ENCODE results near the gene MT1G.

MT1G gene

DNA sequence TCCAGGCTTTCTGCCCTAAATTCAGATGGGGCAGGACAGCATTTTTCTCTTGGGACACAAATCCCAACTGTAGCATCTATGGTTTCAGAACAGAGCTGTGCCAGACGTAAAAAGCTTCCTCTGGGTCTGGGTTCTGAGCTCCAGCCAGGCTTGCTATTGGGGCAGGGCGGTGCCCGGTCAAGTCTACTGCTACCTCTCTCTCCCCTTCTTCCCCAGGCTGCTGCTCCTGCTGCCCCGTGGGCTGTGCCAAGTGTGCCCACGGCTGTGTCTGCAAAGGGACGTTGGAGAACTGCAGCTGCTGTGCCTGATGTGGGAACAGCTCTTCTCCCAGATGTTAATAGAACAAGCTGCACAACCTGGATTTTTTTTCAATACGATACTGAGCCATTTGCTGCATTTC is 34.3 kb downstream of the MT1G start:
- POLR2A ChIA-PET: no interaction called here

DNA sequence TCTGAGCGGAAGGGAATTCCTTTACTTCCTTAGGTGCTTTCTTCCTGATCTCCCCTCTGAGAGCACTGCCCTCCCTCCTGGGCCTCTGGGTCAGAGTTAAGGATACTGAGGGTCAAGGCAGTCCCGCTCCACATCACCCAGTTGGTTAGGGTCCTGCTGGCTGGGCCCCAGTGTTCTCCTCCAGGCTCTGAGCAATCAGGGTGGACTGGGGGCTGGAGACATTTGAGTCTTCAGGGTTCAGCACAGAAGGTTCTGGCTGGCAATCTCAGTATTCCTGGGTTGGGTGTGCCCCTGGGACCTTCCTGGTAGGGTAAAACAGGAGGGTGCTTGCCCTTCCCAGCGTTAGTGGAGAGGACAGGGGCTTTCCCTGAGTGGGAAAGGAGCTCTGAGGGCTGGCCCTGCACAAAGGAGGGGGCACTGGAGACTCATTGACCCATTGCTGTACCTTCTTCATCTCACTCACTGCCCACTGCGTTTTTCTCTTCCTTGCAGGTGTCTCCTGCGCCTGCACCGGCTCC is 35.0 kb downstream of the MT1G start:
- CTCF ChIA-PET: interaction anchor here (1.0 kb wide), 1 partner anchor 10 kb away, joined by 3 read pairs; no protein-coding TSS in a partner anchor
- H3K4me3 ChIP-seq (ENCODE audit: control insufficient read depth in 1 of 7, extremely low read depth in 1 of 7, insufficient read depth in 4 of 7, low read depth in 2 of 7, low read length in 6 of 7): peak overlapping the region in 4 of 7 experiments; percentile 38 to 62 (median 57)
- POLR2A ChIA-PET: no interaction called here
- 34% methylated on average over 4 of the region's 6 CpGs for WGBS (ENCODE audit: insufficient coverage)
- no peaks in the 10 kb centered on the region for H3K9me3 ChIP-seq (ENCODE audit: control extremely low read depth in 1 of 5, control insufficient read depth in 4 of 5, insufficient read depth in 2 of 5, low read depth in 1 of 5, low read length in 4 of 5)
- no peak overlapping the region for H3K27ac ChIP-seq (ENCODE audit: insufficient read depth in 1 of 2, low read depth in 1 of 2, low read length in 2 of 2, poor library complexity in 1 of 2, severe bottlenecking in 2 of 2)
- H3K27me3 ChIP-seq (replicated peaks in 2 of 5; ENCODE audit: control insufficient read depth in 4 of 5, insufficient read depth in 5 of 5, low read length in 4 of 5): peaks cover 16 to 97% (median 44%) of the 10 kb centered on the region in 5 experiments
- H3K4me1 ChIP-seq (ENCODE audit: control extremely low read depth in 1 of 4, control insufficient read depth in 4 of 4, insufficient read depth in 4 of 4, low read length in 3 of 4): peaks cover 0 to 27% (median 16%) of the 10 kb centered on the region in 4 experiments
- H3K36me3 ChIP-seq (ENCODE audit: control insufficient read depth in 4 of 4, insufficient read depth in 4 of 4, low read length in 3 of 4): no peaks in the 10 kb centered on the region
- DNase-seq: no peak

More for the DNA sequence above, 34.3 kb downstream of the MT1G start:
- H3K4me1 ChIP-seq (ENCODE audit: control extremely low read depth in 1 of 4, control insufficient read depth in 4 of 4, insufficient read depth in 4 of 4, low read length in 3 of 4): peaks cover 0 to 34% (median 19%) of the 10 kb centered on the region in 4 experiments
- no peaks in the 10 kb centered on the region for H3K9me3 ChIP-seq (ENCODE audit: control extremely low read depth in 1 of 5, control insufficient read depth in 4 of 5, insufficient read depth in 2 of 5, low read depth in 1 of 5, low read length in 4 of 5)
- H3K27ac ChIP-seq (ENCODE audit: insufficient read depth in 1 of 2, low read depth in 1 of 2, low read length in 2 of 2, poor library complexity in 1 of 2, severe bottlenecking in 2 of 2): no peak overlapping the region
- CTCF ChIA-PET: interaction anchor here (1.0 to 1.3 kb wide), 3 partner anchors 9 to 26 kb away, joined by 3 to 5 read pairs (median 3); partner anchors contain the start of gene MT2A
- WGBS (ENCODE audit: insufficient coverage): 54% methylated on average over 7 of the region's 7 CpGs
- peaks cover 16 to 100% (median 48%) of the 10 kb centered on the region in 5 experiments for H3K27me3 ChIP-seq (replicated peaks in 2 of 5; ENCODE audit: control insufficient read depth in 4 of 5, insufficient read depth in 5 of 5, low read length in 4 of 5)
- H3K4me3 ChIP-seq (ENCODE audit: control insufficient read depth in 1 of 7, extremely low read depth in 1 of 7, insufficient read depth in 4 of 7, low read depth in 2 of 7, low read length in 6 of 7): no peak overlapping the region
- H3K36me3 ChIP-seq (ENCODE audit: control insufficient read depth in 4 of 4, insufficient read depth in 4 of 4, low read length in 3 of 4): no peaks in the 10 kb centered on the region
- no peak for DNase-seq

GRCh38 chr16:56632156-56632847 is 35.6 kb downstream of the MT1G start, which contains the start of gene MT1M:
TSS of gene MT1M (plus strand) at chr16:56632659. CDS start at chr16:56632732, 73 bp downstream.
- DNase-seq: peak in 2 of 3 donors; percentile 41 to 47
- CTCF ChIA-PET: no interaction called here
- Histone ChIP-seq H3K27me3 (replicated peaks in 2 of 5; ENCODE audit: control insufficient read depth in 4 of 5, insufficient read depth in 5 of 5, low read length in 4 of 5) (peaks cover 14 to 94% (median 43%) of the 10 kb centered on the region in 5 experiments), H3K36me3 (ENCODE audit: control insufficient read depth in 4 of 4, insufficient read depth in 4 of 4, low read length in 3 of 4) (no peaks in the 10 kb centered on the region), H3K9me3 (ENCODE audit: control extremely low read depth in 1 of 5, control insufficient read depth in 4 of 5, insufficient read depth in 2 of 5, low read depth in 1 of 5, low read length in 4 of 5) (no peaks in the 10 kb centered on the region), H3K27ac (ENCODE audit: insufficient read depth in 1 of 2, low read depth in 1 of 2, low read length in 2 of 2, poor library complexity in 1 of 2, severe bottlenecking in 2 of 2) (no peak within 1 kb of the TSS), H3K4me3 (ENCODE audit: control insufficient read depth in 1 of 7, extremely low read depth in 1 of 7, insufficient read depth in 4 of 7, low read depth in 2 of 7, low read length in 6 of 7) (peak within 1 kb of the TSS in 5 of 7 experiments; percentile 31 to 62 (median 55)), H3K4me1 (ENCODE audit: control extremely low read depth in 1 of 4, control insufficient read depth in 4 of 4, insufficient read depth in 4 of 4, low read length in 3 of 4) (peaks cover 0 to 25% (median 16%) of the 10 kb centered on the region in 4 experiments)
- 2% methylated on average over 59 of the region's 61 CpGs for WGBS (ENCODE audit: insufficient coverage)
- POLR2A ChIA-PET: no interaction called here

- H3K4me1 ChIP-seq (ENCODE audit: control extremely low read depth in 1 of 4, control insufficient read depth in 4 of 4, insufficient read depth in 4 of 4, low read length in 3 of 4): peaks cover 0 to 25% (median 16%) of the 10 kb centered on the region in 4 experiments
- peaks cover 9 to 94% (median 46%) of the 10 kb centered on the region in 5 experiments for H3K27me3 ChIP-seq (replicated peaks in 2 of 5; ENCODE audit: control insufficient read depth in 4 of 5, insufficient read depth in 5 of 5, low read length in 4 of 5)
- POLR2A ChIA-PET: no interaction called here
- peak overlapping the region in 5 of 7 experiments; percentile 21 to 62 (median 55) for H3K4me3 ChIP-seq (ENCODE audit: control insufficient read depth in 1 of 7, extremely low read depth in 1 of 7, insufficient read depth in 4 of 7, low read depth in 2 of 7, low read length in 6 of 7)
- no peak overlapping the region for H3K27ac ChIP-seq (ENCODE audit: insufficient read depth in 1 of 2, low read depth in 1 of 2, low read length in 2 of 2, poor library complexity in 1 of 2, severe bottlenecking in 2 of 2)
- DNase-seq: no peak
- no peaks in the 10 kb centered on the region for H3K36me3 ChIP-seq (ENCODE audit: control insufficient read depth in 4 of 4, insufficient read depth in 4 of 4, low read length in 3 of 4)
- WGBS (ENCODE audit: insufficient coverage): 30% methylated on average over 13 of the region's 14 CpGs
- no peaks in the 10 kb centered on the region for H3K9me3 ChIP-seq (ENCODE audit: control extremely low read depth in 1 of 5, control insufficient read depth in 4 of 5, insufficient read depth in 2 of 5, low read depth in 1 of 5, low read length in 4 of 5)
- CTCF ChIA-PET: interaction anchor here (1.2 to 1.6 kb wide), 2 partner anchors 28 to 54 kb away, joined by 3 to 4 read pairs; no protein-coding TSS in a partner anchor
These were observed 36.1 kb downstream of the MT1G start for GRCh38 chr16:56631832-56632155.

DNA sequence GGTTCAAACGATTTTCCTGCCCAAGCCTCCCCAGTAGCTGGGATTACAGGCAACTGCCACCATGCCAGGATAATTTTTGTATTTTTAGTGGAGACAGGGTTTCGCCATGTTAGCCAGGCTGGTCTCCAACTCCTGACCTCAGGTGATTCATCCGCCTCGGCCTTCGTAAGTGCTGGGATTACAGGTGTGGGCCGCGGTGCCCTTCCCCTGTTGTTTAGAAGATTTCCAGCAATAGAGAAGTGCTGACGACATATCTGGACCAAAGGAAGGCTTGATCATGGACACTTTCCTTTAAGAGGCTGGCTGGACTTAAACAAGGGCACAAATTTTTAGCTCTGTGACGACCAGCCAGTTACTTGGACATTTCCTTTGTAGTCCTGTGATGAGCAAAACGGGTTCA is 36.7 kb downstream of the MT1G start:
- ChIA-PET POLR2A (no interaction called here), CTCF (interaction anchor here (0.8 to 2.0 kb wide), 7 partner anchors 10 to 117 kb away, joined by 3 to 5 read pairs (median 4); no protein-coding TSS in a partner anchor)
- Histone ChIP-seq H3K4me1 (ENCODE audit: control extremely low read depth in 1 of 4, control insufficient read depth in 4 of 4, insufficient read depth in 4 of 4, low read length in 3 of 4) (peaks cover 0 to 25% (median 16%) of the 10 kb centered on the region in 4 experiments), H3K27me3 (replicated peaks in 2 of 5; ENCODE audit: control insufficient read depth in 4 of 5, insufficient read depth in 5 of 5, low read length in 4 of 5) (peaks cover 9 to 94% (median 45%) of the 10 kb centered on the region in 5 experiments), H3K9me3 (ENCODE audit: control extremely low read depth in 1 of 5, control insufficient read depth in 4 of 5, insufficient read depth in 2 of 5, low read depth in 1 of 5, low read length in 4 of 5) (no peaks in the 10 kb centered on the region), H3K4me3 (ENCODE audit: control insufficient read depth in 1 of 7, extremely low read depth in 1 of 7, insufficient read depth in 4 of 7, low read depth in 2 of 7, low read length in 6 of 7) (no peak overlapping the region), H3K27ac (ENCODE audit: insufficient read depth in 1 of 2, low read depth in 1 of 2, low read length in 2 of 2, poor library complexity in 1 of 2, severe bottlenecking in 2 of 2) (no peak overlapping the region), H3K36me3 (ENCODE audit: control insufficient read depth in 4 of 4, insufficient read depth in 4 of 4, low read length in 3 of 4) (no peaks in the 10 kb centered on the region)
- 97% methylated on average over 10 of the region's 10 CpGs for WGBS (ENCODE audit: insufficient coverage)
- DNase-seq: no peak

- ChIA-PET CTCF (interaction anchor here (0.9 to 2.0 kb wide), 5 partner anchors 11 to 116 kb away, joined by 3 to 5 read pairs (median 4); no protein-coding TSS in a partner anchor), POLR2A (no interaction called here)
- DNase-seq: no peak
- no peak overlapping the region for H3K27ac ChIP-seq (ENCODE audit: insufficient read depth in 1 of 2, low read depth in 1 of 2, low read length in 2 of 2, poor library complexity in 1 of 2, severe bottlenecking in 2 of 2)
- WGBS (ENCODE audit: insufficient coverage): 97% methylated on average over 3 of the region's 3 CpGs
- no peaks in the 10 kb centered on the region for H3K36me3 ChIP-seq (ENCODE audit: control insufficient read depth in 4 of 4, insufficient read depth in 4 of 4, low read length in 3 of 4)
- H3K4me1 ChIP-seq (ENCODE audit: control extremely low read depth in 1 of 4, control insufficient read depth in 4 of 4, insufficient read depth in 4 of 4, low read length in 3 of 4): peaks cover 0 to 27% (median 14%) of the 10 kb centered on the region in 4 experiments
- H3K4me3 ChIP-seq (ENCODE audit: control insufficient read depth in 1 of 7, extremely low read depth in 1 of 7, insufficient read depth in 4 of 7, low read depth in 2 of 7, low read length in 6 of 7): no peak overlapping the region
- H3K9me3 ChIP-seq (ENCODE audit: control extremely low read depth in 1 of 5, control insufficient read depth in 4 of 5, insufficient read depth in 2 of 5, low read depth in 1 of 5, low read length in 4 of 5): no peaks in the 10 kb centered on the region
- H3K27me3 ChIP-seq (replicated peaks in 2 of 5; ENCODE audit: control insufficient read depth in 4 of 5, insufficient read depth in 5 of 5, low read length in 4 of 5): peaks cover 9 to 94% (median 49%) of the 10 kb centered on the region in 5 experiments
These were observed 37.7 kb downstream of the MT1G start for GRCh38 chr16:56630134-56630533.

GRCh38 chr16:56629531-56629930 is 38.3 kb downstream of the MT1G start:
- peaks cover 0 to 26% (median 14%) of the 10 kb centered on the region in 4 experiments for H3K4me1 ChIP-seq (ENCODE audit: control extremely low read depth in 1 of 4, control insufficient read depth in 4 of 4, insufficient read depth in 4 of 4, low read length in 3 of 4)

More at GRCh38 chr16:56629531-56629930, 38.3 kb downstream of the MT1G start:
- DNase-seq: no peak
- Histone ChIP-seq H3K9me3 (ENCODE audit: control extremely low read depth in 1 of 5, control insufficient read depth in 4 of 5, insufficient read depth in 2 of 5, low read depth in 1 of 5, low read length in 4 of 5) (no peaks in the 10 kb centered on the region), H3K36me3 (ENCODE audit: control insufficient read depth in 4 of 4, insufficient read depth in 4 of 4, low read length in 3 of 4) (no peaks in the 10 kb centered on the region), H3K27me3 (replicated peaks in 2 of 5; ENCODE audit: control insufficient read depth in 4 of 5, insufficient read depth in 5 of 5, low read length in 4 of 5) (peaks cover 9 to 94% (median 50%) of the 10 kb centered on the region in 5 experiments), H3K4me3 (ENCODE audit: control insufficient read depth in 1 of 7, extremely low read depth in 1 of 7, insufficient read depth in 4 of 7, low read depth in 2 of 7, low read length in 6 of 7) (no peak overlapping the region), H3K27ac (ENCODE audit: insufficient read depth in 1 of 2, low read depth in 1 of 2, low read length in 2 of 2, poor library complexity in 1 of 2, severe bottlenecking in 2 of 2) (no peak overlapping the region)
- WGBS (ENCODE audit: insufficient coverage): 82% methylated on average over 2 of the region's 3 CpGs
- ChIA-PET POLR2A (interaction anchor here (1.0 kb wide), 1 partner anchor 9 kb away, joined by 3 read pairs; the partner anchor contains the start of gene MT1A), CTCF (interaction anchor here (1.1 to 2.0 kb wide), 3 partner anchors 17 to 25 kb away, joined by 3 to 5 read pairs (median 3); partner anchors contain the start of gene MT2A)
